Neural cell (in vitro differentiated cells): ENCODE measurements around the gene JMJD4. TPM values are rescaled to one million over a fixed set of nuclear protein-coding genes. Genes with fewer than 3 reads are reported as not detected.

Experiments used
- H2AFZ ChIP-seq: fragments of 200-600, 300-800 bp; sonication (generic), shearing (Covaris generic); 2 replicates; pipeline ENCODE4 v1.6.0; 2014; ENCODE audit warnings: low read depth, mild to moderate bottlenecking, antibody characterized with exemption, low read length, moderate library complexity
- H3F3A ChIP-seq: fragments of 200-600 bp; shearing (Covaris generic); 2 replicates; pipeline ENCODE4 v1.6.1; 2016; ENCODE audit warnings: mild to moderate bottlenecking, moderate library complexity, mixed read lengths, antibody characterized with exemption, low read length; ENCODE audit not compliant: insufficient read depth, poor library complexity, severe bottlenecking
- H3K27ac ChIP-seq: fragments of 200-600, 300-800 bp; sonication (generic), shearing (Covaris generic); 2 replicates; pipeline ENCODE4 v1.5.1; 2014; ENCODE audit warnings: mild to moderate bottlenecking, low read length, moderate library complexity
- H3K27me3 ChIP-seq: fragments of 300-800, 200-600 bp; sonication (generic), shearing (Covaris generic); 2 replicates; pipeline ENCODE4 v1.6.0; 2014; ENCODE audit warnings: mild to moderate bottlenecking, low read depth, low read length, moderate library complexity; ENCODE audit not compliant: insufficient read depth
- H3K36me3 ChIP-seq: fragments of 300-800, 200-600 bp; sonication (generic), shearing (Covaris generic); 2 replicates; pipeline ENCODE4 v1.5.1; 2014; ENCODE audit warnings: mild to moderate bottlenecking, antibody characterized with exemption, low read length, moderate library complexity; ENCODE audit not compliant: insufficient read depth
- H3K4me2 ChIP-seq: fragments of 300-800, 200-600 bp; sonication (generic), shearing (Covaris generic); 2 replicates; pipeline ENCODE4 v1.6.0; 2014; ENCODE audit warnings: mild to moderate bottlenecking, low read length
- H3K4me3 ChIP-seq: fragments of 300-800, 200-600 bp; sonication (generic), shearing (Covaris generic); 2 replicates; pipeline ENCODE4 v1.5.1; 2014; ENCODE audit warnings: mild to moderate bottlenecking, low read length, moderate library complexity
- H3K79me2 ChIP-seq: fragments of 200-600 bp; shearing (Covaris generic); replicated peaks from 2 replicates; pipeline ENCODE4 v1.6.0; 2014; ENCODE audit warnings: mild to moderate bottlenecking, low read length, moderate library complexity; ENCODE audit not compliant: insufficient read depth
- H3K9ac ChIP-seq: fragments of 300-800, 200-600 bp; sonication (generic), shearing (Covaris generic); 2 replicates; pipeline ENCODE4 v1.6.1; 2016; ENCODE audit warnings: mild to moderate bottlenecking, low read length, mixed read lengths
- H3K9me2 ChIP-seq: fragments of 200-600 bp; shearing (Covaris generic); 2 replicates; pipeline ENCODE4 v1.6.1; 2016; ENCODE audit warnings: mild to moderate bottlenecking, low read length, mixed read lengths; ENCODE audit not compliant: insufficient read depth
- H3K9me3 ChIP-seq: fragments of 200-600, 300-800 bp; sonication (generic), shearing (Covaris generic); 2 replicates; pipeline ENCODE4 v1.6.1; 2016; ENCODE audit warnings: mild to moderate bottlenecking, mixed run types, low read length, moderate library complexity, mixed read lengths
- H4K20me1 ChIP-seq: fragments of 200-600 bp; shearing (Covaris generic); 2 replicates; pipeline ENCODE4 v1.6.1; 2016; ENCODE audit warnings: mild to moderate bottlenecking, mixed run types; ENCODE audit not compliant: insufficient read depth
- EP300 ChIP-seq: fragments of 450-650 bp; conservative IDR thresholded peaks from 2 replicates; pipeline ENCODE4 v1.6.1; 2014; ENCODE audit warnings: antibody characterized with exemption, mild to moderate bottlenecking, moderate library complexity; ENCODE audit not compliant: poor library complexity, severe bottlenecking
- EZH2 ChIP-seq: fragments of 200-600, 300-800 bp; shearing (Covaris generic), sonication (generic); IDR thresholded peaks from 2 replicates; pipeline ENCODE4 v1.6.1; 2014; ENCODE audit warnings: antibody characterized with exemption, low read length, borderline replicate concordance, mild to moderate bottlenecking; ENCODE audit not compliant: insufficient read depth, poor library complexity, severe bottlenecking
- MXI1 ChIP-seq: fragments of 450-650 bp; conservative IDR thresholded peaks from 2 replicates; pipeline ENCODE4 v1.6.1; 2014; ENCODE audit warnings: antibody characterized with exemption, mild to moderate bottlenecking; ENCODE audit not compliant: poor library complexity, severe bottlenecking
- POLR2AphosphoS5 ChIP-seq: IDR thresholded peaks from 2 replicates; pipeline ENCODE4 v1.6.1; 2012
- RAD21 ChIP-seq: fragments of 450-650 bp; conservative IDR thresholded peaks from 2 replicates; pipeline ENCODE4 v1.6.1; 2014; ENCODE audit warnings: antibody characterized with exemption, mild to moderate bottlenecking, moderate library complexity
- REST ChIP-seq: IDR thresholded peaks from 2 replicates; pipeline ENCODE4 v1.6.1; 2012; ENCODE audit warnings: borderline replicate concordance
- SMC3 ChIP-seq: fragments of 450-650 bp; conservative IDR thresholded peaks from 2 replicates; pipeline ENCODE4 v1.6.1; 2014; ENCODE audit warnings: antibody characterized with exemption, mild to moderate bottlenecking, moderate library complexity; ENCODE audit not compliant: poor library complexity
- TAF1 ChIP-seq: IDR thresholded peaks from 2 replicates; pipeline ENCODE4 v1.6.1; 2012; ENCODE audit warnings: low read depth
- polyA minus RNA-seq: library from RNA; depleted of rRNA, polyadenylated mRNA; stranded (reverse); fragments of >200 nt; gene quantifications from 2 replicates; pipeline ENCODE4 v1.2.3, GENCODE V29; 2014
- polyA plus RNA-seq: library from polyadenylated mRNA; depleted of rRNA; stranded (reverse); fragments of >200 nt; gene quantifications from 2 replicates; pipeline ENCODE4 v1.2.3, GENCODE V29; 2014
- TF ChIP-seq, protein P1 (sequence below): fragments of 450-650 bp; IDR thresholded peaks from 2 replicates; pipeline ENCODE4 v1.5.1; 2014; ENCODE audit warnings: antibody characterized with exemption, mild to moderate bottlenecking, moderate library complexity; ENCODE audit not compliant: poor library complexity, severe bottlenecking

JMJD4 gene
- 17.2 and 20.4 TPM in 2 replicates for polyA plus RNA-seq
- 23.5 and 29.9 TPM in 2 replicates for polyA minus RNA-seq

DNA sequence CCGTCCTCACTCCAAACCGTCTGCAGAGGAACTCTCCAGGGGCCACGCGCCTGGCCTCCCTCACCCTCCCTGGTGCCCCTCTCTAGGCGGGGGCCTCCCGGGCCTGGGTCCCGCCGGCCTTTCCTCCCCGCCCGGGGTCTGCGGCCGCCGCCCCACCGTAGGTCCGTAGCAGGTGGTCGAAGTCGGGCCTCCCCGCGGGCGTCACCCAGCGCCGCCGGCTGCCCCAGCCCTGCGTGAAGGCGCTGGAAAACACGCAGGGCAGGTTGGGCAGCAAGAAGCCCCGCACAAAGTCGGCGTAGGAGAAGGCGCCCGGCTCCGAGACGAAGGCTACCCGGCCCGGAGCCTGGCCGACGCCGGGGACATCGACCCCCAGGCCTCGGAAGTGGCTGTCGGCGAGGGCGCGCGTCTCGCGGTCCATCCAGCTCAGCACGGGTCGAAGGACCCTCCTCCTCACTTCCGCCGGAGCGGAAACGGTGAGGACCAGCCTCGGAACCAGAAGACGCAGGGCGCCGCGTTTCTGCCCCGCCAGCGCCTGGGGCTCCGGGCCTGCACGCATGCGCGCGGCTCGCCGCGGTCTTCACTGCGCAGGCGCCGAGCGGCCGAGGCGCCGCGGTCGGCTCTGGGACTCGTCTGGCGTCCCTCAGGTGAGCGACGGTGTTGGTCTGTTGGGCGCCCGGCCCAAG, at the start of gene JMJD4, which contains the start of gene SNAP47:
Gene JMJD4, minus strand, starts transcription at position 447 of the 683 bp plus-strand sequence. Its CDS starts 29 bp downstream, at position 418.
Gene SNAP47, plus strand, starts transcription at position 580 of the 683 bp plus-strand sequence. CDS start 12,302 bp downstream, outside the sequence.
- peak within 1 kb of the TSS; percentile 90 for H2AFZ ChIP-seq
- peak within 1 kb of the TSS; percentile 81 for H3K27ac ChIP-seq
- H3K4me2 ChIP-seq: peak within 1 kb of the TSS; percentile 86
- peak within 1 kb of the TSS; percentile 94 for H3K9ac ChIP-seq
- no peaks in the 10 kb centered on the region for H3K9me2 ChIP-seq
- H3K9me3 ChIP-seq: no peaks in the 10 kb centered on the region
- no peaks in the 10 kb centered on the region for H4K20me1 ChIP-seq
- H3K79me2 ChIP-seq: peaks cover 40% of the 10 kb centered on the region
- TF ChIP-seq, protein P1, sequence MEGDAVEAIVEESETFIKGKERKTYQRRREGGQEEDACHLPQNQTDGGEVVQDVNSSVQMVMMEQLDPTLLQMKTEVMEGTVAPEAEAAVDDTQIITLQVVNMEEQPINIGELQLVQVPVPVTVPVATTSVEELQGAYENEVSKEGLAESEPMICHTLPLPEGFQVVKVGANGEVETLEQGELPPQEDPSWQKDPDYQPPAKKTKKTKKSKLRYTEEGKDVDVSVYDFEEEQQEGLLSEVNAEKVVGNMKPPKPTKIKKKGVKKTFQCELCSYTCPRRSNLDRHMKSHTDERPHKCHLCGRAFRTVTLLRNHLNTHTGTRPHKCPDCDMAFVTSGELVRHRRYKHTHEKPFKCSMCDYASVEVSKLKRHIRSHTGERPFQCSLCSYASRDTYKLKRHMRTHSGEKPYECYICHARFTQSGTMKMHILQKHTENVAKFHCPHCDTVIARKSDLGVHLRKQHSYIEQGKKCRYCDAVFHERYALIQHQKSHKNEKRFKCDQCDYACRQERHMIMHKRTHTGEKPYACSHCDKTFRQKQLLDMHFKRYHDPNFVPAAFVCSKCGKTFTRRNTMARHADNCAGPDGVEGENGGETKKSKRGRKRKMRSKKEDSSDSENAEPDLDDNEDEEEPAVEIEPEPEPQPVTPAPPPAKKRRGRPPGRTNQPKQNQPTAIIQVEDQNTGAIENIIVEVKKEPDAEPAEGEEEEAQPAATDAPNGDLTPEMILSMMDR: peak; percentile 20
- TF ChIP-seq REST (peak; percentile 64), RAD21 (peak; percentile 32), SMC3 (peak; percentile 45), TAF1 (peak; percentile 74), EP300 (peak; percentile 66), MXI1 (peak; percentile 89), POLR2AphosphoS5 (peak; percentile 91), EZH2 (no peak)
- H3K27me3 ChIP-seq: no peaks in the 10 kb centered on the region
- peak within 1 kb of the TSS; percentile 98 for H3K4me3 ChIP-seq
- no peaks in the 10 kb centered on the region for H3F3A ChIP-seq
- no peaks in the 10 kb centered on the region for H3K36me3 ChIP-seq

- no peaks in the 10 kb centered on the region for H3K9me2 ChIP-seq
- peaks cover under 1% of the 10 kb centered on the region for H3K27me3 ChIP-seq
- no peaks in the 10 kb centered on the region for H3K36me3 ChIP-seq
- no peak overlapping the region for H3K27ac ChIP-seq
- H3K9me3 ChIP-seq: no peaks in the 10 kb centered on the region
- H3K4me2 ChIP-seq: no peak overlapping the region
- H3K79me2 ChIP-seq: no peaks in the 10 kb centered on the region
- no peak overlapping the region for H3K9ac ChIP-seq
- no peaks in the 10 kb centered on the region for H4K20me1 ChIP-seq
- TF ChIP-seq EP300 (no peak), MXI1 (no peak), REST (no peak), RAD21 (no peak), POLR2AphosphoS5 (no peak), EZH2 (no peak), SMC3 (no peak), TAF1 (no peak)
- TF ChIP-seq, protein P1: no peak
- no peak overlapping the region for H3K4me3 ChIP-seq
- no peak overlapping the region for H2AFZ ChIP-seq
- no peaks in the 10 kb centered on the region for H3F3A ChIP-seq
Observed at GRCh38 chr1:227782226-227782625, 47.1 kb upstream of the JMJD4 start.
